Right forelimb (tissue), 1 donor: ENCODE data around the gene TMEM248.

ENCODE experiments used
- DNase-seq: peaks from one replicate; pipeline ENCODE4 v3.0.0-alpha.2; 2018

TMEM248 gene

GRCh38 chr7:67006965-67007364, 85.9 kb downstream of the TMEM248 start:
- DNase-seq: no peak
